ENCODE data around the gene MAML3.
A peak's percentile ranks its signal among the peaks of the same experiment; 100 is the strongest.

MAML3 gene

GRCh38 chr4:139986106-139986505 lies 167.9 kb downstream of the MAML3 start:
- no peak for DNase-seq

- no peak for DNase-seq
Measured at GRCh38 chr4:139985401-139985800, 168.6 kb downstream of the MAML3 start.

- no peak for DNase-seq
Measured at GRCh38 chr4:139984471-139984870, 169.5 kb downstream of the MAML3 start.

- DNase-seq, result peak; percentile 71
Measured at GRCh38 chr4:139978692-139979091, 175.3 kb downstream of the MAML3 start.

GRCh38 chr4:139977838-139978609 lies 176.0 kb downstream of the MAML3 start:
- DNase-seq, result no peak

- DNase-seq, result no peak
Measured at GRCh38 chr4:139975830-139976272, 178.1 kb downstream of the MAML3 start.

- peak; percentile 11 for DNase-seq
Measured at GRCh38 chr4:139973616-139974015, 180.4 kb downstream of the MAML3 start.

- no peak for DNase-seq
Measured at GRCh38 chr4:139973015-139973414, 181.0 kb downstream of the MAML3 start.

- DNase-seq, result peak; percentile 43
Measured at GRCh38 chr4:139972305-139972704, 181.7 kb downstream of the MAML3 start.

GRCh38 chr4:139971111-139971510 lies 182.9 kb downstream of the MAML3 start:
- DNase-seq, result no peak

- DNase-seq, result no peak
Measured at GRCh38 chr4:139969635-139970266, 184.2 kb downstream of the MAML3 start.

GRCh38 chr4:139968831-139969230 lies 185.2 kb downstream of the MAML3 start:
- no peak for DNase-seq

- no peak for DNase-seq
Measured at GRCh38 chr4:139966383-139966782, 187.6 kb downstream of the MAML3 start.

- no peak for DNase-seq
Measured at GRCh38 chr4:139965789-139966188, 188.2 kb downstream of the MAML3 start.

- no peak for DNase-seq
Measured at GRCh38 chr4:139963708-139964107, 190.3 kb downstream of the MAML3 start.

- DNase-seq, result no peak
Measured at GRCh38 chr4:139962130-139962684, 191.8 kb downstream of the MAML3 start.

- no peak for DNase-seq
Measured at GRCh38 chr4:139961344-139961946, 192.5 kb downstream of the MAML3 start.

GRCh38 chr4:139959396-139959795 lies 194.6 kb downstream of the MAML3 start:
- DNase-seq, result no peak

- no peak for DNase-seq
Measured at GRCh38 chr4:139958739-139959098, 195.3 kb downstream of the MAML3 start.

- no peak for DNase-seq
Measured at GRCh38 chr4:139957986-139958738, 195.8 kb downstream of the MAML3 start.

- DNase-seq, result no peak
Measured at GRCh38 chr4:139957065-139957464, 196.9 kb downstream of the MAML3 start.

- no peak for DNase-seq
Measured at GRCh38 chr4:139956507-139957017, 197.4 kb downstream of the MAML3 start.

GRCh38 chr4:139955600-139955999 lies 198.4 kb downstream of the MAML3 start:
- DNase-seq, result no peak

Measured in activated CD4-positive, alpha-beta T cell treated with anti-CD3 and anti-CD28 coated beads, Interleukin-10, Interleukin-2, amounts not matched to agents 100 ng/mL and 50 ng/mL, durations not matched to agents 16 hours and 8 hours (primary cell).